Rectal smooth muscle tissue (tissue), 1 donor: ENCODE measurements around the gene ATG12.

Experiments used
- H3K27ac ChIP-seq: one replicate; pipeline ENCODE4 v1.7.0; 2013; ENCODE audit warnings: low read depth, low read length, inconsistent platforms
- H3K27me3 ChIP-seq: one replicate; pipeline ENCODE4 v1.7.0; 2013; ENCODE audit warnings: low read length; ENCODE audit not compliant: control insufficient read depth, insufficient read depth
- H3K36me3 ChIP-seq: one replicate; pipeline ENCODE4 v1.7.0; 2013; ENCODE audit warnings: low read length; ENCODE audit not compliant: control insufficient read depth, insufficient read depth
- H3K4me1 ChIP-seq: one replicate; pipeline ENCODE4 v1.7.0; 2013; ENCODE audit warnings: low read length; ENCODE audit not compliant: control insufficient read depth, insufficient read depth
- H3K4me3 ChIP-seq: one replicate; pipeline ENCODE4 v1.7.0; 2013; ENCODE audit warnings: low read length
- H3K9ac ChIP-seq: one replicate; pipeline ENCODE4 v1.7.0; 2013; ENCODE audit warnings: low read length

The ATG12 gene

GRCh38 chr5:115857626-115858349, 16.4 kb upstream of the ATG12 start:
- no peak overlapping the region for H3K27ac ChIP-seq
- H3K4me1 ChIP-seq = peaks cover 16% of the 10 kb centered on the region
- H3K9ac ChIP-seq = no peak overlapping the region
- no peaks in the 10 kb centered on the region for H3K27me3 ChIP-seq
- no peaks in the 10 kb centered on the region for H3K36me3 ChIP-seq
- no peak overlapping the region for H3K4me3 ChIP-seq

- no peak overlapping the region for H3K9ac ChIP-seq
- peaks cover 16% of the 10 kb centered on the region for H3K4me1 ChIP-seq
- no peak overlapping the region for H3K4me3 ChIP-seq
- no peak overlapping the region for H3K27ac ChIP-seq
- no peaks in the 10 kb centered on the region for H3K36me3 ChIP-seq
- no peaks in the 10 kb centered on the region for H3K27me3 ChIP-seq
Measured at GRCh38 chr5:115857057-115857479, 15.7 kb upstream of the ATG12 start.

- Histone ChIP-seq H3K9ac (no peak overlapping the region), H3K27ac (no peak overlapping the region), H3K36me3 (no peaks in the 10 kb centered on the region), H3K4me3 (no peak overlapping the region), H3K4me1 (peaks cover 20% of the 10 kb centered on the region), H3K27me3 (no peaks in the 10 kb centered on the region)
Measured at GRCh38 chr5:115855959-115856358, 14.6 kb upstream of the ATG12 start.

- Histone ChIP-seq H3K27me3 (no peaks in the 10 kb centered on the region), H3K9ac (no peak overlapping the region), H3K4me1 (peaks cover 17% of the 10 kb centered on the region), H3K27ac (no peak overlapping the region), H3K36me3 (no peaks in the 10 kb centered on the region), H3K4me3 (no peak overlapping the region)
Measured at GRCh38 chr5:115854139-115854538, 12.8 kb upstream of the ATG12 start.

- no peaks in the 10 kb centered on the region for H3K27me3 ChIP-seq
- H3K36me3 ChIP-seq = no peaks in the 10 kb centered on the region
- no peak overlapping the region for H3K27ac ChIP-seq
- H3K4me1 ChIP-seq = peaks cover 4% of the 10 kb centered on the region
- H3K4me3 ChIP-seq = no peak overlapping the region
- H3K9ac ChIP-seq = no peak overlapping the region
Measured at GRCh38 chr5:115850744-115851416, 9.5 kb upstream of the ATG12 start.

GRCh38 chr5:115849258-115849798, 8.0 kb upstream of the ATG12 start:
- H3K4me1 ChIP-seq = peaks cover 4% of the 10 kb centered on the region

GRCh38 chr5:115847290-115847689, 5.9 kb upstream of the ATG12 start:
- no peak overlapping the region for H3K27ac ChIP-seq
- H3K9ac ChIP-seq = no peak overlapping the region
- H3K36me3 ChIP-seq = no peaks in the 10 kb centered on the region
- no peaks in the 10 kb centered on the region for H3K27me3 ChIP-seq
- peaks cover 11% of the 10 kb centered on the region for H3K4me1 ChIP-seq
- H3K4me3 ChIP-seq = no peak overlapping the region

More at GRCh38 chr5:115849258-115849798, 8.0 kb upstream of the ATG12 start:
- Histone ChIP-seq H3K27ac (no peak overlapping the region), H3K36me3 (no peaks in the 10 kb centered on the region), H3K9ac (no peak overlapping the region), H3K4me3 (no peak overlapping the region), H3K27me3 (no peaks in the 10 kb centered on the region)

- no peaks in the 10 kb centered on the region for H3K27me3 ChIP-seq
- peaks cover 11% of the 10 kb centered on the region for H3K4me1 ChIP-seq
- peak overlapping the region; percentile 41 for H3K27ac ChIP-seq
- no peaks in the 10 kb centered on the region for H3K36me3 ChIP-seq
- H3K9ac ChIP-seq = no peak overlapping the region
- no peak overlapping the region for H3K4me3 ChIP-seq
Measured at GRCh38 chr5:115844321-115844817, 3.0 kb upstream of the ATG12 start.

GRCh38 chr5:115843444-115844130, 2.2 kb upstream of the ATG12 start:
- Histone ChIP-seq H3K27ac (no peak overlapping the region), H3K4me3 (no peak overlapping the region), H3K27me3 (no peaks in the 10 kb centered on the region), H3K4me1 (peaks cover 13% of the 10 kb centered on the region), H3K36me3 (no peaks in the 10 kb centered on the region), H3K9ac (no peak overlapping the region)

GRCh38 chr5:115842952-115843351, 1.6 kb upstream of the ATG12 start:
- H3K27ac ChIP-seq = no peak overlapping the region
- H3K4me1 ChIP-seq = peaks cover 14% of the 10 kb centered on the region
- H3K9ac ChIP-seq = no peak overlapping the region
- H3K4me3 ChIP-seq = peak overlapping the region; percentile 68
- no peaks in the 10 kb centered on the region for H3K27me3 ChIP-seq
- H3K36me3 ChIP-seq = no peaks in the 10 kb centered on the region

- Histone ChIP-seq H3K9ac (peak overlapping the region; percentile 61), H3K4me1 (peaks cover 14% of the 10 kb centered on the region), H3K27ac (peak overlapping the region; percentile 81), H3K27me3 (no peaks in the 10 kb centered on the region), H3K4me3 (peak overlapping the region; percentile 68), H3K36me3 (no peaks in the 10 kb centered on the region)
Measured at GRCh38 chr5:115842089-115842935, 947 bp upstream of the ATG12 start.
